Measurements from ENCODE around the gene STX18. TPM values are rescaled to one million over a fixed set of nuclear protein-coding genes. Genes with fewer than 3 reads are reported as not detected.

The STX18 gene
- total and polyA plus RNA-seq, 2 of the 13 experiments (the other 11 are each of a cell fraction or from before 2014, with no cell fraction given): 23.9 to 37.1 TPM

DNA sequence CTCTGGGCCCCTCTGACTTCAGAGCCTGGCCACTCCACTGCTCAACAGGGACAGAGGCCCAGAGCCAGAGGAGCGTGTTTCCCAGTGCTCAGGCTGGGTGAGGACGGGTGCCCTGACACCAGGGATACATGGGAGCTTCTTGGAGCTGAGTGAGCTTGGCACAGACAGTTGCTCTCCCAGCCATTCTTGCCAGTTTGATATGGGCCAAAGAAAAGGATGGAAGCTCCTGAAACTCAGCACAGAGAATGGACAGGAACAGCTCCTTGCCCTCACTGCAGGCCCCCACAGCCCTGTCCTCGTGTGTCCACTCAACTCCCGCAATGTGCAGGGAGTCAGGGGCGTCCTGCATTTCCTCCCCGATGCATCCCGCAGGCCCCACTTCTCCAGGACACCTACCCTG, 116.2 kb downstream of the STX18 start:
- no peak overlapping the region for H3K4me3 ChIP-seq (replicated peaks in 1 of 3; ENCODE audit: insufficient read depth in 1 of 3, low read depth in 2 of 3, low read length in 3 of 3)
- H3K9me3 ChIP-seq (ENCODE audit: low read length): no peaks in the 10 kb centered on the region
- no peak overlapping the region for H3K9ac ChIP-seq (ENCODE audit: insufficient read depth, low read depth, low read length)
- no peaks in the 10 kb centered on the region for H3K79me2 ChIP-seq (ENCODE audit: insufficient read depth, low read length)
- no peaks in the 10 kb centered on the region for H3K4me1 ChIP-seq (ENCODE audit: insufficient read depth, low read length)
- ATAC-seq (no peak; the same call in 2 of the 3 replicates), FAIRE-seq (no peak), DNase-seq (ENCODE audit: low spot score) (no peak)
- H4K20me1 ChIP-seq (ENCODE audit: insufficient read depth, low read length): no peaks in the 10 kb centered on the region
- no peaks in the 10 kb centered on the region for H3K27me3 ChIP-seq (ENCODE audit: control insufficient read depth in 1 of 2, insufficient read depth in 2 of 2, low read length in 2 of 2)
- TF ChIP-seq, protein P1, sequence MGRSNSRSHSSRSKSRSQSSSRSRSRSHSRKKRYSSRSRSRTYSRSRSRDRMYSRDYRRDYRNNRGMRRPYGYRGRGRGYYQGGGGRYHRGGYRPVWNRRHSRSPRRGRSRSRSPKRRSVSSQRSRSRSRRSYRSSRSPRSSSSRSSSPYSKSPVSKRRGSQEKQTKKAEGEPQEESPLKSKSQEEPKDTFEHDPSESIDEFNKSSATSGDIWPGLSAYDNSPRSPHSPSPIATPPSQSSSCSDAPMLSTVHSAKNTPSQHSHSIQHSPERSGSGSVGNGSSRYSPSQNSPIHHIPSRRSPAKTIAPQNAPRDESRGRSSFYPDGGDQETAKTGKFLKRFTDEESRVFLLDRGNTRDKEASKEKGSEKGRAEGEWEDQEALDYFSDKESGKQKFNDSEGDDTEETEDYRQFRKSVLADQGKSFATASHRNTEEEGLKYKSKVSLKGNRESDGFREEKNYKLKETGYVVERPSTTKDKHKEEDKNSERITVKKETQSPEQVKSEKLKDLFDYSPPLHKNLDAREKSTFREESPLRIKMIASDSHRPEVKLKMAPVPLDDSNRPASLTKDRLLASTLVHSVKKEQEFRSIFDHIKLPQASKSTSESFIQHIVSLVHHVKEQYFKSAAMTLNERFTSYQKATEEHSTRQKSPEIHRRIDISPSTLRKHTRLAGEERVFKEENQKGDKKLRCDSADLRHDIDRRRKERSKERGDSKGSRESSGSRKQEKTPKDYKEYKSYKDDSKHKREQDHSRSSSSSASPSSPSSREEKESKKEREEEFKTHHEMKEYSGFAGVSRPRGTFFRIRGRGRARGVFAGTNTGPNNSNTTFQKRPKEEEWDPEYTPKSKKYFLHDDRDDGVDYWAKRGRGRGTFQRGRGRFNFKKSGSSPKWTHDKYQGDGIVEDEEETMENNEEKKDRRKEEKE (IDR thresholded peaks at IDR 0.05): no peak
- TF ChIP-seq ZNF558 (CRISPR knock-in tag; IDR thresholded peaks at IDR 0.05; ENCODE audit: borderline replicate concordance) (no peak), HHEX (CRISPR knock-in tag; IDR thresholded peaks at IDR 0.05) (no peak), TAF15 (IDR thresholded peaks at IDR 0.05; ENCODE audit: low read depth, low read length, poor library complexity, severe bottlenecking) (no peak), ATM (IDR thresholded peaks at IDR 0.05; ENCODE audit: borderline replicate concordance) (no peak), MAFG (CRISPR knock-in tag; IDR thresholded peaks at IDR 0.05) (no peak), ZNF251 (CRISPR knock-in tag; IDR thresholded peaks at IDR 0.05) (no peak), ARID5B (CRISPR knock-in tag; IDR thresholded peaks at IDR 0.05) (no peak), MLLT10 (CRISPR knock-in tag; IDR thresholded peaks at IDR 0.05) (no peak), NFATC3 (CRISPR knock-in tag; IDR thresholded peaks at IDR 0.05) (no peak), MBNL3 (CRISPR knock-in tag; conservative IDR thresholded peaks at IDR 0.05) (no peak), WIZ (CRISPR knock-in tag; IDR thresholded peaks at IDR 0.05) (no peak), ZNF234 (CRISPR knock-in tag; conservative IDR thresholded peaks at IDR 0.05) (no peak), CENPBD1 (CRISPR knock-in tag; IDR thresholded peaks at IDR 0.05; ENCODE audit: borderline replicate concordance, low read depth) (no peak)
- TF ChIP-seq, protein P2, sequence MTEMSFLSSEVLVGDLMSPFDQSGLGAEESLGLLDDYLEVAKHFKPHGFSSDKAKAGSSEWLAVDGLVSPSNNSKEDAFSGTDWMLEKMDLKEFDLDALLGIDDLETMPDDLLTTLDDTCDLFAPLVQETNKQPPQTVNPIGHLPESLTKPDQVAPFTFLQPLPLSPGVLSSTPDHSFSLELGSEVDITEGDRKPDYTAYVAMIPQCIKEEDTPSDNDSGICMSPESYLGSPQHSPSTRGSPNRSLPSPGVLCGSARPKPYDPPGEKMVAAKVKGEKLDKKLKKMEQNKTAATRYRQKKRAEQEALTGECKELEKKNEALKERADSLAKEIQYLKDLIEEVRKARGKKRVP (CRISPR knock-in tag; IDR thresholded peaks at IDR 0.05): no peak
- TF ChIP-seq, protein P3, sequence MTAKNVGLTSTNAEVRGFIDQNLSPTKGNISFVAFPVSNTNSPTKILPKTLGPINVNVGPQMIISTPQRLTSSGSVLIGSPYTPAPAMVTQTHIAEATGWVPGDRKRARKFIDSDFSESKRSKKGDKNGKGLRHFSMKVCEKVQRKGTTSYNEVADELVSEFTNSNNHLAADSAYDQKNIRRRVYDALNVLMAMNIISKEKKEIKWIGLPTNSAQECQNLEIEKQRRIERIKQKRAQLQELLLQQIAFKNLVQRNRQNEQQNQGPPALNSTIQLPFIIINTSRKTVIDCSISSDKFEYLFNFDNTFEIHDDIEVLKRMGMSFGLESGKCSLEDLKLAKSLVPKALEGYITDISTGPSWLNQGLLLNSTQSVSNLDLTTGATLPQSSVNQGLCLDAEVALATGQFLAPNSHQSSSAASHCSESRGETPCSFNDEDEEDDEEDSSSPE (CRISPR knock-in tag; IDR thresholded peaks at IDR 0.05): no peak
- no peak overlapping the region for H2AFZ ChIP-seq (ENCODE audit: low read length)
- H3K4me2 ChIP-seq (ENCODE audit: low read depth, low read length): no peak overlapping the region
- BruUV-seq (replicated peaks): no TSS peak
- no peak overlapping the region for H3K27ac ChIP-seq (ENCODE audit: extremely low read length, insufficient read depth, low read length)
- peaks cover 16 to 47% of the 10 kb centered on the region in 2 experiments; a peak in 4 of 5 replicates for H3K36me3 ChIP-seq (replicated peaks in 1 of 2; ENCODE audit: control insufficient read depth in 1 of 2, insufficient read depth in 2 of 2, low read length in 2 of 2)
- in situ Hi-C loops (cut with HindIII; ENCODE audit: extremely low pct_ligation_motif_present, low pct_unique_long_range_greater_than_20kb) (no loop called here), intact Hi-C loops (cut with micrococcal nuclease; ENCODE audit: unreplicated experiment) (no loop called here)
- POLR2A ChIA-PET: no interaction called here
- CTCF ChIA-PET (ENCODE audit: low intra/inter-chr PET ratio, low total read pairs): no interaction called here
- whole genome bisulfite sequencing (ENCODE audit: low lambda C conversion rate): 93% methylated on average over 5 of the region's 7 CpGs

Measured in HepG2 (cell line).